ENCODE data around the gene SPOCK1. TPM values are rescaled to one million over a fixed set of nuclear protein-coding genes. Genes with fewer than 3 reads are reported as not detected.

Gene SPOCK1
- total RNA-seq, 1 donor, result 231 TPM

GRCh38 chr5:136994154-136994553, 505.0 kb downstream of the SPOCK1 start:
- H3K4me3 ChIP-seq (ENCODE audit: insufficient read depth, low read length), result no peak overlapping the region
- H3K27me3 ChIP-seq (ENCODE audit: insufficient read depth, low read length), result no peaks in the 10 kb centered on the region
- H3K27ac ChIP-seq (ENCODE audit: low read depth, low read length), result no peak overlapping the region
- H3K36me3 ChIP-seq (ENCODE audit: insufficient read depth, low read length), result peaks cover 13% of the 10 kb centered on the region
- H3K4me2 ChIP-seq (ENCODE audit: insufficient read depth, low read length), result no peak overlapping the region
- no peak for DNase-seq (ENCODE audit: insufficient read length, low spot score, missing footprints)
- H3K9me3 ChIP-seq (ENCODE audit: low read depth, low read length), result no peaks in the 10 kb centered on the region
- H3K79me2 ChIP-seq (ENCODE audit: insufficient read depth, low read length), result no peaks in the 10 kb centered on the region
- no peak overlapping the region for H2AFZ ChIP-seq (ENCODE audit: low read length)
- TF ChIP-seq CTCF (IDR thresholded peaks at IDR 0.05; ENCODE audit: extremely low read depth, low read depth, low read length), result no peak
- peaks cover 3% of the 10 kb centered on the region for H4K20me1 ChIP-seq (ENCODE audit: insufficient read depth, low read length)
- H3K4me1 ChIP-seq (ENCODE audit: insufficient read depth, low read length), result no peaks in the 10 kb centered on the region

- H4K20me1 ChIP-seq (ENCODE audit: insufficient read depth, low read length), result peaks cover 3% of the 10 kb centered on the region
- no peaks in the 10 kb centered on the region for H3K9me3 ChIP-seq (ENCODE audit: low read depth, low read length)
Measured at GRCh38 chr5:136992796-136993489, 506.2 kb downstream of the SPOCK1 start.

GRCh38 chr5:136985785-136986475, 513.2 kb downstream of the SPOCK1 start:
- Histone ChIP-seq H2AFZ (ENCODE audit: low read length) (no peak overlapping the region), H3K9me3 (ENCODE audit: low read depth, low read length) (no peaks in the 10 kb centered on the region), H3K36me3 (ENCODE audit: insufficient read depth, low read length) (peaks cover 16% of the 10 kb centered on the region), H4K20me1 (ENCODE audit: insufficient read depth, low read length) (no peaks in the 10 kb centered on the region), H3K79me2 (ENCODE audit: insufficient read depth, low read length) (no peaks in the 10 kb centered on the region), H3K4me3 (ENCODE audit: insufficient read depth, low read length) (no peak overlapping the region), H3K27me3 (ENCODE audit: insufficient read depth, low read length) (no peaks in the 10 kb centered on the region), H3K4me2 (ENCODE audit: insufficient read depth, low read length) (no peak overlapping the region), H3K4me1 (ENCODE audit: insufficient read depth, low read length) (no peaks in the 10 kb centered on the region), H3K27ac (ENCODE audit: low read depth, low read length) (no peak overlapping the region)
- DNase-seq (ENCODE audit: insufficient read length, low spot score, missing footprints), result no peak
- no peak for TF ChIP-seq CTCF (IDR thresholded peaks at IDR 0.05; ENCODE audit: extremely low read depth, low read depth, low read length)

More at GRCh38 chr5:136992796-136993489, 506.2 kb downstream of the SPOCK1 start:
- Histone ChIP-seq H3K4me3 (ENCODE audit: insufficient read depth, low read length) (no peak overlapping the region), H3K36me3 (ENCODE audit: insufficient read depth, low read length) (peaks cover 11% of the 10 kb centered on the region), H3K79me2 (ENCODE audit: insufficient read depth, low read length) (no peaks in the 10 kb centered on the region), H3K27ac (ENCODE audit: low read depth, low read length) (no peak overlapping the region), H3K4me2 (ENCODE audit: insufficient read depth, low read length) (no peak overlapping the region), H3K4me1 (ENCODE audit: insufficient read depth, low read length) (no peaks in the 10 kb centered on the region), H2AFZ (ENCODE audit: low read length) (no peak overlapping the region), H3K27me3 (ENCODE audit: insufficient read depth, low read length) (no peaks in the 10 kb centered on the region)
- no peak for TF ChIP-seq CTCF (IDR thresholded peaks at IDR 0.05; ENCODE audit: extremely low read depth, low read depth, low read length)
- DNase-seq (ENCODE audit: insufficient read length, low spot score, missing footprints), result peak; percentile 43

GRCh38 chr5:136984772-136985446, 514.2 kb downstream of the SPOCK1 start:
- H3K4me3 ChIP-seq (ENCODE audit: insufficient read depth, low read length), result no peak overlapping the region
- no peak overlapping the region for H3K27ac ChIP-seq (ENCODE audit: low read depth, low read length)
- no peak overlapping the region for H2AFZ ChIP-seq (ENCODE audit: low read length)
- H3K9me3 ChIP-seq (ENCODE audit: low read depth, low read length), result no peaks in the 10 kb centered on the region
- no peaks in the 10 kb centered on the region for H3K79me2 ChIP-seq (ENCODE audit: insufficient read depth, low read length)
- no peaks in the 10 kb centered on the region for H3K27me3 ChIP-seq (ENCODE audit: insufficient read depth, low read length)
- no peak for DNase-seq (ENCODE audit: insufficient read length, low spot score, missing footprints)
- no peak for TF ChIP-seq CTCF (IDR thresholded peaks at IDR 0.05; ENCODE audit: extremely low read depth, low read depth, low read length)
- no peaks in the 10 kb centered on the region for H4K20me1 ChIP-seq (ENCODE audit: insufficient read depth, low read length)
- H3K4me1 ChIP-seq (ENCODE audit: insufficient read depth, low read length), result no peaks in the 10 kb centered on the region
- peaks cover 16% of the 10 kb centered on the region for H3K36me3 ChIP-seq (ENCODE audit: insufficient read depth, low read length)
- no peak overlapping the region for H3K4me2 ChIP-seq (ENCODE audit: insufficient read depth, low read length)
